Measurements from ENCODE around the gene NR2F1-AS1.

NR2F1-AS1 gene

DNA sequence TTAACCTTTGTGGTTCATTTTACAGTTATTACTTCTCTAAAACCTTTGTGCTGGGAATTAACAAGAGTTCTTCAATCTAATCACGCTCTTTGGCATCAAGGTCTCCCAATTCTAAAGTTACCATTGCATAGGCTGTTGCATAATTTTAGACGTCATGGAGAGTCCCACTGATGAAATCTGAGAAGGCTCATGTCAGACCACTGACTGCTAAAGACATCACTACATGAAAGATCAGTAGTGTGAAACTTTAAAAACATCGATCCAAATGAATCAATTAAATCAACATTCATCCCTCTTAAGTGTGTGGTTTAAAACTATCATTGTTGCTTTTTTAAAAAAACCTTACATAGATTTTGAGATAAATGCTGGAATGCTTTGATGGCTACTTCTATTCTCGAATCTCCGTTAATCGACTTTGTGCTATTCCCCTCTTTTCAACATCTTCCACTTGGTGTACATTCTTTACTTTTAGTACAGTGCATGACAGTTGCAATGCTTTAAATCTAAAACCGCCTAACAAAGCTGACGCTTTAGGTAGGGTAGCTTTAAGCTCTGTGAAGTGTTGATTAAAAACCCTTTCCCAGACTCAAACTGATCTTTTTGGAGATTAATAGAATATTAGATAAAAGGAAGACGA is 35.6 kb upstream of the NR2F1-AS1 start:
- no peak for TF ChIP-seq CTCF (IDR thresholded peaks at IDR 0.05; ENCODE audit: control insufficient read depth, insufficient read depth, low read depth, low read length, missing control alignments)
- H3K4me3 ChIP-seq (ENCODE audit: control insufficient read depth, low read depth, low read length): no peak overlapping the region
- DNase-seq (ENCODE audit: low read depth): no peak

GRCh38 chr5:93612855-93613243 is 31.8 kb upstream of the NR2F1-AS1 start:
- no peak overlapping the region for H3K4me3 ChIP-seq (ENCODE audit: control insufficient read depth, low read depth, low read length)
- TF ChIP-seq CTCF (IDR thresholded peaks at IDR 0.05; ENCODE audit: control insufficient read depth, insufficient read depth, low read depth, low read length, missing control alignments): no peak
- no peak for DNase-seq (ENCODE audit: low read depth)

- DNase-seq (ENCODE audit: low read depth): no peak
- H3K4me3 ChIP-seq (ENCODE audit: control insufficient read depth, low read depth, low read length): no peak overlapping the region; the same call in 1 of the 2 replicates
- no peak for TF ChIP-seq CTCF (IDR thresholded peaks at IDR 0.05; ENCODE audit: control insufficient read depth, insufficient read depth, low read depth, low read length, missing control alignments)
Measured at GRCh38 chr5:93611976-93612854, 31.2 kb upstream of the NR2F1-AS1 start.

GRCh38 chr5:93611273-93611975 is 30.4 kb upstream of the NR2F1-AS1 start:
- no peak overlapping the region for H3K4me3 ChIP-seq (ENCODE audit: control insufficient read depth, low read depth, low read length)
- TF ChIP-seq CTCF (IDR thresholded peaks at IDR 0.05; ENCODE audit: control insufficient read depth, insufficient read depth, low read depth, low read length, missing control alignments): no peak
- DNase-seq (ENCODE audit: low read depth): no peak

- no peak for DNase-seq (ENCODE audit: low read depth)
- H3K4me3 ChIP-seq (ENCODE audit: control insufficient read depth, low read depth, low read length): no peak overlapping the region
- TF ChIP-seq CTCF (IDR thresholded peaks at IDR 0.05; ENCODE audit: control insufficient read depth, insufficient read depth, low read depth, low read length, missing control alignments): no peak
Measured at GRCh38 chr5:93610581-93611272, 29.7 kb upstream of the NR2F1-AS1 start.

DNA sequence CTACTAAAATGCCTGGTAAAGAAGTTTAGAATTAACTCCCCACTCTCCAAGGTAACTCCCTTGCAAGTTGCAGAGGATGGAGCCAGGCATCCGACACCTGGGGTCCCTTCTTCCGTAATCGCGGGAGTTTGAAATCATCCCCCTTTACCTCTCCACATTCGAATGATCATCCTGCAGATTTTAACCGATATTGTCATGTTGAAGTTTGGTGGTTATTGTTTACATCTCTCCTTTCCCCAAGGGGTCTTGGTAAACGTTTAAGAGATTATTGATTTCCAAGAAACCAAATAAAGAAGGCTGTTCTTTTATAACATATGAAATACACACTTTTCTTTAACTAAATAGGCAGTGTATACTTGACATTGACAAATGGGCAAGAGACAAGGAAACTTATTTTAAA is 28.7 kb upstream of the NR2F1-AS1 start:
- H3K4me3 ChIP-seq (ENCODE audit: control insufficient read depth, low read depth, low read length): no peak overlapping the region
- TF ChIP-seq CTCF (IDR thresholded peaks at IDR 0.05; ENCODE audit: control insufficient read depth, insufficient read depth, low read depth, low read length, missing control alignments): no peak
- no peak for DNase-seq (ENCODE audit: low read depth)

All from AG09309 (cell line).